K562 (cell line): ENCODE results near the gene FGR. TPM values are rescaled to one million over a fixed set of nuclear protein-coding genes. Genes with fewer than 3 reads are reported as not detected.

Source experiments
- ATAC-seq: fragments of 200-7000 bp; cut with Tn5 transposase; 3 replicates; pipeline ENCODE4 v1.9.1; 2020; ENCODE audit warnings: moderate library complexity
- BruUV-seq: library from RNA; stranded (reverse); fragments of 400-500 nt; replicated peaks from 2 replicates; lab custom pipeline; 2021; lab: Mats Ljungman, UMichigan
- CTCF ChIA-PET: fragments of 300-600 bp; formaldehyde crosslinking; extraction: SDS; loops from one replicate; lab custom pipeline; 2021; ENCODE audit warnings: low intra/inter-chr PET ratio; lab: Yijun Ruan, JAX
- POLR2A ChIA-PET: fragments of 300-600, 350-650 bp; sonication (Branson Sonifier 250); formaldehyde crosslinking; extraction: SDS; loops from one replicate; lab custom pipeline; 2021; ENCODE audit warnings: antibody characterized with exemption, inconsistent platforms; lab: Yijun Ruan, JAX
- DNase-seq, 4 experiments: peaks; one replicate each; pipeline versions ENCODE4 v3.0.0 to v3.0.0-alpha.2; 2011 to 2018; ENCODE audit warnings: low spot score in 3 of 4, mixed read lengths in 3 of 4; ENCODE audit errors: extremely low read depth in 1 of 4
- FAIRE-seq: peaks from 2 replicates; lab custom pipeline; 2011; peaks lifted over from hg19 to GRCh38; lab: Jason Lieb, UNC
- H2AFZ ChIP-seq: 2 replicates; pipeline ENCODE4 v1.6.0; 2011; ENCODE audit warnings: low read depth, low read length, control low read depth, inconsistent platforms
- H3K27ac ChIP-seq: fragments of 200-600 bp; 3 replicates; pipeline ENCODE4 v1.8.0; 2011; ENCODE audit warnings: low read depth, mild to moderate bottlenecking, control low read depth, inconsistent platforms, low read length, moderate library complexity, mixed read lengths; ENCODE audit errors: extremely low read depth
- H3K27me3 ChIP-seq, 2 experiments: fragments of 300-600 bp in 1 of 2; 2 replicates in 1 of 2; 3 replicates in 1 of 2; pipeline versions ENCODE4 v1.6.0 to v1.8.0; 2011; ENCODE audit warnings: inconsistent platforms in 2 of 2, low read length in 2 of 2, mild to moderate bottlenecking in 1 of 2, mixed read lengths in 1 of 2, moderate library complexity in 1 of 2; ENCODE audit not compliant: control insufficient read depth in 2 of 2, insufficient read depth in 2 of 2
- H3K36me3 ChIP-seq: fragments of 300-600 bp; 3 replicates; pipeline ENCODE4 v1.8.0; 2011; ENCODE audit warnings: mild to moderate bottlenecking, low read length, inconsistent platforms; ENCODE audit not compliant: control insufficient read depth, insufficient read depth
- H3K4me1 ChIP-seq, 2 experiments: fragments of 200-600 bp in 1 of 2; replicated peaks in 1 of 2; 2 replicates in 1 of 2; 3 replicates in 1 of 2; pipeline versions ENCODE4 v1.5.1 to v1.8.0; 2011; ENCODE audit warnings: inconsistent platforms in 2 of 2, low read length in 2 of 2, mild to moderate bottlenecking in 1 of 2, mixed read lengths in 1 of 2, moderate library complexity in 1 of 2; ENCODE audit not compliant: control insufficient read depth in 2 of 2, insufficient read depth in 2 of 2
- H3K4me2 ChIP-seq: 2 replicates; pipeline ENCODE4 v1.6.1; 2011; ENCODE audit warnings: low read length, control low read depth, inconsistent platforms, mixed read lengths; ENCODE audit not compliant: insufficient read depth
- H3K4me3 ChIP-seq: fragments of 200-600 bp; sonication (generic), shearing (Covaris generic); 2 replicates; pipeline ENCODE4 v1.5.1; 2016; ENCODE audit warnings: control low read depth, inconsistent platforms
- H3K79me2 ChIP-seq: fragments of 200-600 bp; 3 replicates; pipeline ENCODE4 v1.8.0; 2011; ENCODE audit warnings: low read length, inconsistent platforms; ENCODE audit not compliant: control insufficient read depth, insufficient read depth
- H3K9ac ChIP-seq, 2 experiments: 2 replicates each; pipeline versions ENCODE4 v1.6.0 to v1.6.1; 2011; ENCODE audit warnings: low read depth in 2 of 2, low read length in 2 of 2, control low read depth in 1 of 2, inconsistent platforms in 1 of 2, mild to moderate bottlenecking in 1 of 2, mixed read lengths in 1 of 2; ENCODE audit not compliant: insufficient read depth in 1 of 2
- H3K9me1 ChIP-seq: one replicate; pipeline ENCODE4 v1.6.0; 2011; ENCODE audit warnings: inconsistent platforms, mild to moderate bottlenecking, low read length, moderate library complexity; ENCODE audit not compliant: control insufficient read depth, insufficient read depth
- H3K9me3 ChIP-seq: replicated peaks from 2 replicates; pipeline ENCODE4 v1.5.1; 2011; ENCODE audit warnings: low read depth, low read length, inconsistent platforms; ENCODE audit not compliant: control insufficient read depth, insufficient read depth
- H4K20me1 ChIP-seq: replicated peaks from 2 replicates; pipeline ENCODE4 v1.6.1; 2011; ENCODE audit warnings: low read length, inconsistent platforms, mixed read lengths; ENCODE audit not compliant: control insufficient read depth, insufficient read depth
- CEBPB ChIP-seq: fragments of 450-650 bp; IDR thresholded peaks from 2 replicates; pipeline ENCODE4 v1.6.1; 2016; ENCODE audit warnings: missing genetic modification characterization, missing compliant biosample characterization
- FUS ChIP-seq: fragments of 200-400 bp; formaldehyde crosslinking; optimal IDR thresholded peaks from 2 replicates; pipeline ENCODE3; 2017; ENCODE audit warnings: low read depth, low read length
- HIVEP1 ChIP-seq: fragments of 250-450 bp; sonication (Bioruptor Pico); IDR thresholded peaks from 2 replicates; pipeline ENCODE4 v1.4.0; 2020; ENCODE audit warnings: mild to moderate bottlenecking
- HLTF ChIP-seq: fragments of 450-650 bp; IDR thresholded peaks from 2 replicates; pipeline ENCODE4 v1.6.1; 2016
- JUND ChIP-seq, 2 experiments: IDR thresholded peaks; 2 replicates in 1 of 2; 3 replicates in 1 of 2; pipeline ENCODE4 v1.6.1; 2011; ENCODE audit warnings: borderline replicate concordance in 2 of 2, low read depth in 2 of 2, low read length in 2 of 2, improper control_type of control experiment in 1 of 2, missing biosample characterization in 1 of 2, missing genetic modification characterization in 1 of 2, missing genetic modification reagents in 1 of 2
- PCBP1 ChIP-seq: fragments of 200-400 bp; formaldehyde crosslinking; IDR thresholded peaks from 2 replicates; pipeline ENCODE4 v1.6.1; 2018; ENCODE audit warnings: mild to moderate bottlenecking, low read depth, low read length; ENCODE audit not compliant: poor library complexity, severe bottlenecking
- PML ChIP-seq: IDR thresholded peaks from 2 replicates; pipeline ENCODE4 v1.6.1; 2012; ENCODE audit warnings: low read length, inconsistent platforms
- YY1 ChIP-seq, 3 experiments: IDR thresholded peaks; 2 replicates each; pipeline ENCODE4 v1.6.1; 2011; ENCODE audit warnings: low read length in 2 of 3, mild to moderate bottlenecking in 2 of 3, moderate library complexity in 2 of 3, borderline replicate concordance in 1 of 3, control low read depth in 1 of 3, low read depth in 1 of 3; ENCODE audit not compliant: insufficient read depth in 3 of 3, insufficient replicate concordance in 2 of 3, control insufficient read depth in 1 of 3, insufficient read length in 1 of 3; ENCODE audit errors: extremely low read depth in 1 of 3
- ZNF830 ChIP-seq: fragments of 250-450 bp; sonication (Bioruptor Pico); IDR thresholded peaks from 2 replicates; pipeline ENCODE4 v1.5.0; 2021; ENCODE audit warnings: mild to moderate bottlenecking
- WGBS: fragments of 100-300 bp; shearing (Covaris generic); methylation state at CpG from one replicate; pipeline ENCODE4 v1.1.6; 2016; ENCODE audit warnings: low coverage, mixed read lengths; ENCODE audit not compliant: insufficient coverage; ENCODE audit errors: missing lambda C conversion rate; 5-methylcytosine and 5-hydroxymethylcytosine counted together
- in situ Hi-C: fragments of 300-500 bp; cut with MboI; formaldehyde crosslinking; loops from 4 replicates; pipeline ENCODE4 v1.15.0; 2018; ENCODE audit warnings: inconsistent platforms, mixed read lengths
- intact Hi-C: fragments of 100-400 bp; cut with micrococcal nuclease; formaldehyde crosslinking; loops from 2 replicates; pipeline ENCODE4 v1.14.2; 2022
- polyA plus RNA-seq, 8 experiments: library from polyadenylated mRNA; depleted of rRNA in 4 of 8; stranded (reverse) in 5 of 8; unstranded in 3 of 8; fragments of >200 nt; fragmentation: Nextera tagmentation in 2 of 8; fragmentation: Illumina TruSeq in 1 of 8; extraction: Ambion mirVana in 2 of 8; extraction: Trizol in 1 of 8; gene quantifications; 2 replicates each; pipeline versions ENCODE4 v1.2.1 to v1.2.3, GENCODE V29; 2011 to 2014; ENCODE audit warnings: inconsistent platforms in 1 of 8, missing spikeins in 1 of 8
- total RNA-seq, 7 experiments: library from RNA; depleted of rRNA in 6 of 7; stranded (reverse); fragments of >200 nt in 6 of 7; fragmentation: Illumina TruSeq in 2 of 7; extraction: Trizol in 2 of 7; gene quantifications; 2 replicates each; pipeline versions ENCODE4 v1.2.1 to v1.2.3, GENCODE V29; 2011 to 2021; ENCODE audit warnings: low replicate concordance in 1 of 7

Gene FGR
- total and polyA plus RNA-seq, 9 of the 15 experiments (the other 6 are each of a cell fraction or from before 2014, with no cell fraction given) = 0.04 to 0.11 TPM; not detected in 7

- TF ChIP-seq JUND (IDR thresholded peaks at IDR 0.05; ENCODE audit: borderline replicate concordance, low read depth, low read length) (peak; percentile 15; the same call in 1 of the 2 replicates), JUND (tag; IDR thresholded peaks at IDR 0.05; ENCODE audit: borderline replicate concordance, low read depth, low read length) (0 out of 3 replicates have a peak, but pooled peaks have one; percentile 45), CEBPB (tag) (peak; percentile 57; the same call in 1 of the 2 replicates), HIVEP1 (CRISPR knock-in tag) (no peak)
These were observed 15.7 kb upstream of the FGR start (continued) for GRCh38 chr1:27650539-27651175.

GRCh38 chr1:27650171-27650538 is 15.2 kb upstream of the FGR start:
- H3K4me3 ChIP-seq = no peak overlapping the region
- H3K9me1 ChIP-seq = no peaks in the 10 kb centered on the region
- DNase-seq (no peak), ATAC-seq (no peak), FAIRE-seq (no peak)
- TF ChIP-seq PCBP1 (no peak), HLTF (no peak), YY1 (IDR thresholded peaks at IDR 0.05; ENCODE audit: borderline replicate concordance in 1 of 3, control insufficient read depth in 1 of 3, extremely low read depth in 1 of 3, insufficient read depth in 3 of 3, insufficient read length in 1 of 3, insufficient replicate concordance in 2 of 3, low read depth in 1 of 3, low read length in 2 of 3) (peak in 1 of 3 experiments; percentile 28), PML (no peak), ZNF830 (CRISPR knock-in tag) (no peak), FUS (no peak)
- intact Hi-C loops (no loop called here), in situ Hi-C loops (no loop called here)
- BruUV-seq = no TSS peak
- H3K4me2 ChIP-seq = no peak overlapping the region
- no peaks in the 10 kb centered on the region for H3K27me3 ChIP-seq
- H2AFZ ChIP-seq = peak overlapping the region; percentile 97
- WGBS = 20% methylated on average over 1 of the region's 1 CpG
- no peaks in the 10 kb centered on the region for H3K36me3 ChIP-seq
- POLR2A ChIA-PET = interaction anchor here (0.6 to 1.8 kb wide), 7 partner anchors 8 to 1562 kb away, joined by 3 to 4 read pairs (median 3); partner anchors contain the start of genes AHDC1, FGR and IFI6
- CTCF ChIA-PET = no interaction called here
- H3K79me2 ChIP-seq = no peaks in the 10 kb centered on the region
- H3K4me1 ChIP-seq = peaks cover 18 to 19% of the 10 kb centered on the region in 2 experiments; a peak in 4 of 5 replicates
- peak overlapping the region; percentile 54; the same call in 2 of the 3 replicates for H3K27ac ChIP-seq
- no peaks in the 10 kb centered on the region for H4K20me1 ChIP-seq
- peak overlapping the region; percentile 36 to 38; a peak in 3 of 4 replicates for H3K9ac ChIP-seq
- H3K9me3 ChIP-seq = no peaks in the 10 kb centered on the region
